Brain microvascular endothelial cell (primary cell): ENCODE measurements around the gene CHIT1.

Source experiments
- DNase-seq: peaks from one replicate; pipeline ENCODE4 v3.0.0-alpha.2; 2020
- H3K27ac ChIP-seq: fragments of 250-450 bp; sonication (Bioruptor Pico); 2 replicates; pipeline ENCODE4 v1.5.1; 2020; ENCODE audit warnings: mild to moderate bottlenecking, moderate library complexity
- H3K27me3 ChIP-seq: fragments of 250-450 bp; sonication (Bioruptor Pico); replicated peaks from 2 replicates; pipeline ENCODE4 v1.5.1; 2020; ENCODE audit warnings: mild to moderate bottlenecking
- H3K36me3 ChIP-seq: fragments of 250-450 bp; sonication (Bioruptor Pico); replicated peaks from 2 replicates; pipeline ENCODE4 v1.5.1; 2020; ENCODE audit warnings: mild to moderate bottlenecking
- H3K4me3 ChIP-seq: 2 replicates; pipeline ENCODE4 v1.5.1; 2011; ENCODE audit warnings: low read depth, mild to moderate bottlenecking, control low read depth, low read length, moderate library complexity
- CTCF ChIP-seq: IDR thresholded peaks from 2 replicates; pipeline ENCODE4 v1.5.1; 2011; ENCODE audit warnings: low read depth, mild to moderate bottlenecking, moderate library complexity, low read length, control low read depth, inconsistent platforms; ENCODE audit errors: missing control alignments
- in situ Hi-C: cut with HindIII; loops from 2 replicates; pipeline ENCODE4 v1.10.0; 2017; ENCODE audit warnings: low sequenced_read_pairs, low pct_ligation_motif_present

The CHIT1 gene

GRCh38 chr1:203186446-203187303 lies 42.8 kb downstream of the CHIT1 start, which contains the start of gene CHI3L1:
Gene CHI3L1 (minus strand): TSS chr1:203186704. CDS start chr1:203186623, 81 bp downstream.
- Histone ChIP-seq H3K4me3 (no peak within 1 kb of the TSS), H3K27ac (no peak within 1 kb of the TSS), H3K36me3 (no peaks in the 10 kb centered on the region), H3K27me3 (no peaks in the 10 kb centered on the region)
- in situ Hi-C loops, result no loop called here
- no peak for DNase-seq
- TF ChIP-seq CTCF, result no peak

- H3K27me3 ChIP-seq, result no peaks in the 10 kb centered on the region
- DNase-seq, result no peak
- in situ Hi-C loops, result no loop called here
- H3K27ac ChIP-seq, result no peak overlapping the region
- no peaks in the 10 kb centered on the region for H3K36me3 ChIP-seq
- no peak for TF ChIP-seq CTCF
- H3K4me3 ChIP-seq, result no peak overlapping the region
Measured at GRCh38 chr1:203186091-203186445, 43.4 kb downstream of the CHIT1 start.

- no peak overlapping the region for H3K4me3 ChIP-seq
- no peaks in the 10 kb centered on the region for H3K27me3 ChIP-seq
- in situ Hi-C loops, result no loop called here
- DNase-seq, result no peak
- TF ChIP-seq CTCF, result no peak
- no peak overlapping the region for H3K27ac ChIP-seq
- no peaks in the 10 kb centered on the region for H3K36me3 ChIP-seq
Measured at GRCh38 chr1:203185585-203185984, 43.9 kb downstream of the CHIT1 start.

GRCh38 chr1:203185061-203185461 lies 44.4 kb downstream of the CHIT1 start:
- Histone ChIP-seq H3K4me3 (no peak overlapping the region), H3K36me3 (no peaks in the 10 kb centered on the region), H3K27me3 (no peaks in the 10 kb centered on the region), H3K27ac (no peak overlapping the region)
- no peak for TF ChIP-seq CTCF
- in situ Hi-C loops, result no loop called here
- no peak for DNase-seq

- Histone ChIP-seq H3K4me3 (no peak overlapping the region), H3K27me3 (no peaks in the 10 kb centered on the region), H3K36me3 (no peaks in the 10 kb centered on the region), H3K27ac (no peak overlapping the region)
- no peak for TF ChIP-seq CTCF
- no peak for DNase-seq
- in situ Hi-C loops, result no loop called here
Measured at GRCh38 chr1:203184467-203184866, 45.0 kb downstream of the CHIT1 start.

GRCh38 chr1:203183828-203184227 lies 45.6 kb downstream of the CHIT1 start:
- TF ChIP-seq CTCF, result no peak
- H3K4me3 ChIP-seq, result no peak overlapping the region
- H3K27ac ChIP-seq, result no peak overlapping the region
- in situ Hi-C loops, result no loop called here
- H3K27me3 ChIP-seq, result no peaks in the 10 kb centered on the region
- DNase-seq, result no peak
- no peaks in the 10 kb centered on the region for H3K36me3 ChIP-seq
